H9 (cell line): ENCODE measurements around the gene PTGES2. TPM values are rescaled to one million over a fixed set of nuclear protein-coding genes. Genes with fewer than 3 reads are reported as not detected.

ENCODE experiments used
- DNase-seq: peaks from one replicate; pipeline ENCODE4 v3.0.0-alpha.2; 2017
- H2AFZ ChIP-seq: one replicate; pipeline ENCODE4 v1.6.1; 2013; ENCODE audit warnings: mild to moderate bottlenecking, low read length, control low read depth, moderate library complexity
- H2AK5ac ChIP-seq: 2 replicates; pipeline ENCODE4 v1.6.1; 2013; ENCODE audit warnings: low read length, control low read depth, mixed read lengths; ENCODE audit not compliant: insufficient read length
- H2BK120ac ChIP-seq: one replicate; pipeline ENCODE4 v1.6.1; 2013; ENCODE audit warnings: low read depth, mild to moderate bottlenecking, low read length, control low read depth, inconsistent platforms; ENCODE audit not compliant: poor library complexity, severe bottlenecking
- H2BK12ac ChIP-seq: 2 replicates; pipeline ENCODE4 v1.6.1; 2013; ENCODE audit warnings: low read length, control low read depth, mixed read lengths, low read depth; ENCODE audit not compliant: insufficient read length
- H2BK15ac ChIP-seq: 2 replicates; pipeline ENCODE4 v1.6.1; 2013; ENCODE audit warnings: low read depth, low read length, control low read depth
- H2BK20ac ChIP-seq: one replicate; pipeline ENCODE4 v1.6.1; 2013; ENCODE audit warnings: low read depth, mild to moderate bottlenecking, low read length, control low read depth, inconsistent platforms; ENCODE audit not compliant: poor library complexity, severe bottlenecking
- H2BK5ac ChIP-seq: 2 replicates; pipeline ENCODE4 v1.6.1; 2013; ENCODE audit warnings: low read length, control low read depth, mixed read lengths; ENCODE audit not compliant: insufficient read length
- H3K14ac ChIP-seq: 2 replicates; pipeline ENCODE4 v1.6.1; 2013; ENCODE audit warnings: low read length, control low read depth; ENCODE audit not compliant: insufficient read depth
- H3K18ac ChIP-seq: 2 replicates; pipeline ENCODE4 v1.6.1; 2013; ENCODE audit warnings: low read depth, mild to moderate bottlenecking, mixed read lengths, low read length, control low read depth; ENCODE audit not compliant: insufficient read length
- H3K23ac ChIP-seq: 2 replicates; pipeline ENCODE4 v1.6.1; 2013; ENCODE audit warnings: low read length, control low read depth, mixed read lengths, low read depth; ENCODE audit not compliant: insufficient read length
- H3K23me2 ChIP-seq: 2 replicates; pipeline ENCODE4 v1.6.1; 2013; ENCODE audit warnings: low read depth, mild to moderate bottlenecking, mixed read lengths, low read length, control low read depth; ENCODE audit not compliant: insufficient read length, poor library complexity, severe bottlenecking
- H3K27ac ChIP-seq: 2 replicates; pipeline ENCODE4 v1.5.1; 2013; ENCODE audit warnings: low read length, control low read depth, mixed read lengths, low read depth; ENCODE audit not compliant: insufficient read length
- H3K27me3 ChIP-seq: 2 replicates; pipeline ENCODE4 v1.6.1; 2013; ENCODE audit warnings: low read length, control low read depth, inconsistent platforms; ENCODE audit not compliant: insufficient read depth
- H3K4ac ChIP-seq: 2 replicates; pipeline ENCODE4 v1.6.1; 2013; ENCODE audit warnings: low read depth, mild to moderate bottlenecking, control low read depth, inconsistent platforms, low read length, moderate library complexity
- H3K4me1 ChIP-seq: 2 replicates; pipeline ENCODE4 v1.6.1; 2013; ENCODE audit warnings: low read length, control low read depth, inconsistent platforms; ENCODE audit not compliant: insufficient read depth
- H3K4me2 ChIP-seq: 2 replicates; pipeline ENCODE4 v1.6.1; 2013; ENCODE audit warnings: low read length, control low read depth, mixed read lengths; ENCODE audit not compliant: insufficient read length, insufficient read depth
- H3K56ac ChIP-seq: 2 replicates; pipeline ENCODE4 v1.6.1; 2013; ENCODE audit warnings: low read depth, mild to moderate bottlenecking, mixed read lengths, low read length, control low read depth; ENCODE audit not compliant: insufficient read length
- H3K79me1 ChIP-seq: 2 replicates; pipeline ENCODE4 v1.6.1; 2013; ENCODE audit warnings: low read depth, mild to moderate bottlenecking, moderate library complexity, low read length, control low read depth, inconsistent platforms; ENCODE audit not compliant: insufficient read depth, poor library complexity, severe bottlenecking
- H3K79me2 ChIP-seq: 2 replicates; pipeline ENCODE4 v1.6.1; 2013; ENCODE audit warnings: low read length, control low read depth, inconsistent platforms; ENCODE audit not compliant: insufficient read depth
- H3K9ac ChIP-seq: 2 replicates; pipeline ENCODE4 v1.6.1; 2013; ENCODE audit warnings: low read length, control low read depth, mixed read lengths; ENCODE audit not compliant: insufficient read length; ENCODE audit errors: extremely low read depth
- H3K9me3 ChIP-seq: one replicate; pipeline ENCODE4 v1.6.1; 2013; ENCODE audit warnings: low read depth, low read length, inconsistent platforms; ENCODE audit not compliant: control insufficient read depth
- H3T11ph ChIP-seq: one replicate; pipeline ENCODE4 v1.6.1; 2013; ENCODE audit warnings: mild to moderate bottlenecking, low read length, control low read depth, inconsistent platforms
- H4K20me1 ChIP-seq: one replicate; pipeline ENCODE4 v1.6.1; 2013; ENCODE audit not compliant: control insufficient read depth, insufficient read length, insufficient read depth
- H4K5ac ChIP-seq: 2 replicates; pipeline ENCODE4 v1.6.1; 2013; ENCODE audit warnings: low read depth, mild to moderate bottlenecking, mixed read lengths, low read length, control low read depth; ENCODE audit not compliant: insufficient read length
- H4K8ac ChIP-seq: replicated peaks from 2 replicates; pipeline ENCODE4 v1.6.1; 2013; ENCODE audit warnings: low read length, control low read depth, mixed read lengths, low read depth; ENCODE audit not compliant: insufficient read length
- H4K91ac ChIP-seq: 2 replicates; pipeline ENCODE4 v1.6.1; 2013; ENCODE audit warnings: low read depth, mild to moderate bottlenecking, moderate library complexity, mixed read lengths, low read length, control low read depth; ENCODE audit not compliant: insufficient read length
- H3K27ac Mint-ChIP-seq, 3 experiments: 2 replicates in 2 of 3; 3 replicates in 1 of 3; pipeline ENCODE4 v1.8.0; 2020 to 2021; ENCODE audit warnings: mixed read lengths in 3 of 3, mild to moderate bottlenecking in 1 of 3, moderate library complexity in 1 of 3
- H3K27me3 Mint-ChIP-seq: 2 replicates; pipeline ENCODE4 v1.8.0; 2021; ENCODE audit warnings: low read depth, mild to moderate bottlenecking, moderate library complexity, mixed read lengths
- H3K36me3 Mint-ChIP-seq, 3 experiments: 2 replicates in 2 of 3; 3 replicates in 1 of 3; pipeline ENCODE4 v1.8.0; 2020 to 2021; ENCODE audit warnings: low read depth in 3 of 3, mixed read lengths in 3 of 3; ENCODE audit not compliant: insufficient read depth in 1 of 3
- H3K4me1 Mint-ChIP-seq, 2 experiments: 2 replicates each; pipeline ENCODE4 v1.8.0; 2020; ENCODE audit warnings: mixed read lengths in 2 of 2
- H3K4me3 Mint-ChIP-seq, 2 experiments: 2 replicates in 1 of 2; 3 replicates in 1 of 2; pipeline ENCODE4 v1.8.0; 2020 to 2021; ENCODE audit warnings: mild to moderate bottlenecking in 2 of 2, mixed read lengths in 2 of 2, moderate library complexity in 1 of 2
- H3K9me3 Mint-ChIP-seq, 2 experiments: 2 replicates in 1 of 2; 3 replicates in 1 of 2; pipeline ENCODE4 v1.8.0; 2020; ENCODE audit warnings: mild to moderate bottlenecking in 2 of 2, mixed read lengths in 2 of 2, moderate library complexity in 1 of 2
- WGBS: extraction: QIAGEN DNeasy Blood & Tissue Kit; methylation state at CpG from one replicate; pipeline ENCODE4 v1.1.7; 2013; ENCODE audit warnings: missing lambda C conversion rate, low lambda C conversion rate, mixed read lengths; ENCODE audit not compliant: insufficient read length; ENCODE audit errors: extremely low coverage; 5-methylcytosine and 5-hydroxymethylcytosine counted together
- total RNA-seq: library from RNA; stranded (reverse); gene quantifications from 2 replicates; pipeline ENCODE4 v1.2.1, GENCODE V29; 2021
- TF ChIP-seq, protein P1 (sequence below): fragments of 200-600 bp; sonication (generic); conservative IDR thresholded peaks from 3 replicates; pipeline ENCODE4 v1.8.0; 2021; ENCODE audit warnings: antibody characterized with exemption, mild to moderate bottlenecking

PTGES2 gene
- total RNA-seq, 1 experiment from 2014 or later: 63.9 TPM

DNA sequence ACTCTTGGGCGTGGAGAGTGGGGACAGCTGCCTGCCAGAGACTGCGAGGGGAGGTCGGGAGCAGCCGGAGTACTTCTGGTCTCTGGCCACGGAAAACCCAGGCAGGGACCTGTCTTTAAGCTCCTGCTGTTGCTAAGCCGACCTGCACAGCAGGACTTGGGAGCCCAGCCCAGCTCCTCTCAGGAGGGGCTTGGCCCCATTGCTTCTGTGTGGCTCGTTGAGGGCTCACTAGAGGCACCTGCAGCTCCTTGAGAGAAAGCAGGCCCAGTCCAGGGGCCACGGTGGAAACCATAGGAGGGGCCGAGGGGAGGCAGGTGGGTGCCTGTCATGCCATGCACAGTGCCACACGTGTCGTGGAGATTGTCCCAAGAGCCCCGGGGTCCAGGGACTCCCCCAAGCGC, 18.4 kb upstream of the PTGES2 start:
- H4K5ac ChIP-seq: no peak overlapping the region
- DNase-seq: no peak
- no peak overlapping the region for H2BK5ac ChIP-seq
- no peak overlapping the region for H4K8ac ChIP-seq
- no peak overlapping the region for H3T11ph ChIP-seq
- no peaks in the 10 kb centered on the region for H3K4me1 ChIP-seq
- H3K9me3 ChIP-seq: no peaks in the 10 kb centered on the region
- no peak overlapping the region for H2AFZ ChIP-seq
- no peak overlapping the region for H2BK20ac ChIP-seq
- H3K79me2 ChIP-seq: no peaks in the 10 kb centered on the region
- no peak overlapping the region for H3K4ac ChIP-seq
- H3K23me2 ChIP-seq: no peaks in the 10 kb centered on the region
- TF ChIP-seq, protein P1, sequence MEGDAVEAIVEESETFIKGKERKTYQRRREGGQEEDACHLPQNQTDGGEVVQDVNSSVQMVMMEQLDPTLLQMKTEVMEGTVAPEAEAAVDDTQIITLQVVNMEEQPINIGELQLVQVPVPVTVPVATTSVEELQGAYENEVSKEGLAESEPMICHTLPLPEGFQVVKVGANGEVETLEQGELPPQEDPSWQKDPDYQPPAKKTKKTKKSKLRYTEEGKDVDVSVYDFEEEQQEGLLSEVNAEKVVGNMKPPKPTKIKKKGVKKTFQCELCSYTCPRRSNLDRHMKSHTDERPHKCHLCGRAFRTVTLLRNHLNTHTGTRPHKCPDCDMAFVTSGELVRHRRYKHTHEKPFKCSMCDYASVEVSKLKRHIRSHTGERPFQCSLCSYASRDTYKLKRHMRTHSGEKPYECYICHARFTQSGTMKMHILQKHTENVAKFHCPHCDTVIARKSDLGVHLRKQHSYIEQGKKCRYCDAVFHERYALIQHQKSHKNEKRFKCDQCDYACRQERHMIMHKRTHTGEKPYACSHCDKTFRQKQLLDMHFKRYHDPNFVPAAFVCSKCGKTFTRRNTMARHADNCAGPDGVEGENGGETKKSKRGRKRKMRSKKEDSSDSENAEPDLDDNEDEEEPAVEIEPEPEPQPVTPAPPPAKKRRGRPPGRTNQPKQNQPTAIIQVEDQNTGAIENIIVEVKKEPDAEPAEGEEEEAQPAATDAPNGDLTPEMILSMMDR: no peak
- no peaks in the 10 kb centered on the region for H3K36me3 Mint-ChIP-seq
- H3K4me2 ChIP-seq: no peak overlapping the region
- H4K91ac ChIP-seq: no peak overlapping the region
- no peak overlapping the region for H2AK5ac ChIP-seq
- H3K56ac ChIP-seq: no peak overlapping the region
- no peak overlapping the region for H2BK12ac ChIP-seq
- no peaks in the 10 kb centered on the region for H4K20me1 ChIP-seq
- H3K9me3 Mint-ChIP-seq: no peaks in the 10 kb centered on the region
- no peak overlapping the region for H3K4me3 Mint-ChIP-seq
- H3K27me3 Mint-ChIP-seq: peaks cover 8% of the 10 kb centered on the region
- WGBS: no CpG with 5 or more reads among the region's 13 CpGs
- no peak overlapping the region for H3K14ac ChIP-seq
- H2BK15ac ChIP-seq: no peak overlapping the region
- no peak overlapping the region for H2BK120ac ChIP-seq
- no peak overlapping the region for H3K27ac ChIP-seq
- H3K27me3 ChIP-seq: no peaks in the 10 kb centered on the region
- H3K4me1 Mint-ChIP-seq: peaks cover 9 to 16% of the 10 kb centered on the region in 2 experiments
- H3K18ac ChIP-seq: no peak overlapping the region
- H3K23ac ChIP-seq: no peak overlapping the region
- H3K9ac ChIP-seq: no peak overlapping the region
- H3K27ac Mint-ChIP-seq: no peak overlapping the region
- H3K79me1 ChIP-seq: no peaks in the 10 kb centered on the region
